ENCODE data around the gene UNC5A. TPM values are rescaled to one million over a fixed set of nuclear protein-coding genes. Genes with fewer than 3 reads are reported as not detected.

UNC5A gene
- polyA plus RNA-seq, 4 donors: 0.15 to 0.63 TPM; not detected in 2

- DNase-seq (no peak), FAIRE-seq (no peak)
- 79 to 90% (median 84%) methylated on average over 28 of the region's 28 CpGs for WGBS, 3 donors
- Histone ChIP-seq H3K27me3 (ENCODE audit: control insufficient read depth in 3 of 3, insufficient read depth in 3 of 3, low read length in 3 of 3) (peaks cover 0 to 8% (median 3%) of the 10 kb centered on the region in 3 donors), H3K4me3 (ENCODE audit: low read depth in 1 of 3, low read length in 3 of 3) (no peak overlapping the region), H3K27ac (ENCODE audit: low read depth in 1 of 3, low read length in 2 of 3) (no peak overlapping the region), H3K9me3 (ENCODE audit: control insufficient read depth in 2 of 2, insufficient read depth in 1 of 2, low read depth in 1 of 2, low read length in 1 of 2) (no peaks in the 10 kb centered on the region), H3K36me3 (ENCODE audit: control insufficient read depth in 3 of 3, insufficient read depth in 2 of 3, low read depth in 1 of 3, low read length in 3 of 3) (no peaks in the 10 kb centered on the region), H3K4me1 (ENCODE audit: control insufficient read depth in 3 of 3, insufficient read depth in 2 of 3, low read depth in 1 of 3, low read length in 2 of 3) (no peaks in the 10 kb centered on the region)
These were observed 70.8 kb downstream of the UNC5A start for GRCh38 chr5:176881021-176881749.

GRCh38 chr5:176881816-176882566, 71.6 kb downstream of the UNC5A start:
- FAIRE-seq (no peak), DNase-seq (no peak)
- Histone ChIP-seq H3K4me3 (ENCODE audit: low read depth in 1 of 3, low read length in 3 of 3) (no peak overlapping the region), H3K27me3 (ENCODE audit: control insufficient read depth in 3 of 3, insufficient read depth in 3 of 3, low read length in 3 of 3) (peaks cover 0 to 5% (median 0%) of the 10 kb centered on the region in 3 donors), H3K9me3 (ENCODE audit: control insufficient read depth in 2 of 2, insufficient read depth in 1 of 2, low read depth in 1 of 2, low read length in 1 of 2) (no peaks in the 10 kb centered on the region), H3K4me1 (ENCODE audit: control insufficient read depth in 3 of 3, insufficient read depth in 2 of 3, low read depth in 1 of 3, low read length in 2 of 3) (no peaks in the 10 kb centered on the region), H3K27ac (ENCODE audit: low read depth in 1 of 3, low read length in 2 of 3) (no peak overlapping the region), H3K36me3 (ENCODE audit: control insufficient read depth in 3 of 3, insufficient read depth in 2 of 3, low read depth in 1 of 3, low read length in 3 of 3) (no peaks in the 10 kb centered on the region)
- WGBS, 3 donors: 85 to 87% (median 85%) methylated on average over 25 of the region's 25 CpGs

GRCh38 chr5:176882567-176882903, 72.2 kb downstream of the UNC5A start:
- Histone ChIP-seq H3K4me1 (ENCODE audit: control insufficient read depth in 3 of 3, insufficient read depth in 2 of 3, low read depth in 1 of 3, low read length in 2 of 3) (no peaks in the 10 kb centered on the region), H3K27ac (ENCODE audit: low read depth in 1 of 3, low read length in 2 of 3) (no peak overlapping the region), H3K9me3 (ENCODE audit: control insufficient read depth in 2 of 2, insufficient read depth in 1 of 2, low read depth in 1 of 2, low read length in 1 of 2) (no peaks in the 10 kb centered on the region), H3K27me3 (ENCODE audit: control insufficient read depth in 3 of 3, insufficient read depth in 3 of 3, low read length in 3 of 3) (peaks cover 0 to 3% (median 0%) of the 10 kb centered on the region in 3 donors), H3K36me3 (ENCODE audit: control insufficient read depth in 3 of 3, insufficient read depth in 2 of 3, low read depth in 1 of 3, low read length in 3 of 3) (no peaks in the 10 kb centered on the region), H3K4me3 (ENCODE audit: low read depth in 1 of 3, low read length in 3 of 3) (no peak overlapping the region)
- 54 to 68% (median 63%) methylated on average over 6 of the region's 6 CpGs for WGBS, 3 donors
- FAIRE-seq: no peak
- no peak for DNase-seq

- no peak for FAIRE-seq
- DNase-seq: no peak
- no peaks in the 10 kb centered on the region for H3K9me3 ChIP-seq (ENCODE audit: control insufficient read depth in 2 of 2, insufficient read depth in 1 of 2, low read depth in 1 of 2, low read length in 1 of 2)
- H3K27me3 ChIP-seq (ENCODE audit: control insufficient read depth in 3 of 3, insufficient read depth in 3 of 3, low read length in 3 of 3): peaks cover 0 to 2% (median 0%) of the 10 kb centered on the region in 3 donors
- no peaks in the 10 kb centered on the region for H3K36me3 ChIP-seq (ENCODE audit: control insufficient read depth in 3 of 3, insufficient read depth in 2 of 3, low read depth in 1 of 3, low read length in 3 of 3)
- no peak overlapping the region for H3K27ac ChIP-seq (ENCODE audit: low read depth in 1 of 3, low read length in 2 of 3)
- H3K4me3 ChIP-seq (ENCODE audit: low read depth in 1 of 3, low read length in 3 of 3): no peak overlapping the region
- WGBS, 3 donors: 85 to 88% (median 88%) methylated on average over 17 of the region's 17 CpGs
- H3K4me1 ChIP-seq (ENCODE audit: control insufficient read depth in 3 of 3, insufficient read depth in 2 of 3, low read depth in 1 of 3, low read length in 2 of 3): no peaks in the 10 kb centered on the region
These were observed 73.6 kb downstream of the UNC5A start for GRCh38 chr5:176883700-176884570.

- Histone ChIP-seq H3K36me3 (ENCODE audit: control insufficient read depth in 3 of 3, insufficient read depth in 2 of 3, low read depth in 1 of 3, low read length in 3 of 3) (no peaks in the 10 kb centered on the region), H3K27ac (ENCODE audit: low read depth in 1 of 3, low read length in 2 of 3) (no peak overlapping the region), H3K4me1 (ENCODE audit: control insufficient read depth in 3 of 3, insufficient read depth in 2 of 3, low read depth in 1 of 3, low read length in 2 of 3) (no peaks in the 10 kb centered on the region), H3K9me3 (ENCODE audit: control insufficient read depth in 2 of 2, insufficient read depth in 1 of 2, low read depth in 1 of 2, low read length in 1 of 2) (no peaks in the 10 kb centered on the region), H3K4me3 (ENCODE audit: low read depth in 1 of 3, low read length in 3 of 3) (no peak overlapping the region), H3K27me3 (ENCODE audit: control insufficient read depth in 3 of 3, insufficient read depth in 3 of 3, low read length in 3 of 3) (peaks cover 0 to 2% (median 0%) of the 10 kb centered on the region in 3 donors)
- FAIRE-seq (no peak), DNase-seq (no peak)
- 52 to 59% (median 58%) methylated on average over 4 of the region's 4 CpGs for WGBS, 3 donors
These were observed 74.2 kb downstream of the UNC5A start for GRCh38 chr5:176884571-176884890.

GRCh38 chr5:176886336-176887251, 76.2 kb downstream of the UNC5A start:
- FAIRE-seq: no peak
- H3K36me3 ChIP-seq (ENCODE audit: control insufficient read depth in 3 of 3, insufficient read depth in 2 of 3, low read depth in 1 of 3, low read length in 3 of 3): no peaks in the 10 kb centered on the region
- 87 to 89% (median 89%) methylated on average over 13 of the region's 13 CpGs for WGBS, 3 donors

GRCh38 chr5:176887252-176887849, 77.0 kb downstream of the UNC5A start:
- DNase-seq (no peak), FAIRE-seq (no peak)
- peaks cover 0 to 3% (median 0%) of the 10 kb centered on the region in 3 donors for H3K27me3 ChIP-seq (ENCODE audit: control insufficient read depth in 3 of 3, insufficient read depth in 3 of 3, low read length in 3 of 3)
- no peaks in the 10 kb centered on the region for H3K36me3 ChIP-seq (ENCODE audit: control insufficient read depth in 3 of 3, insufficient read depth in 2 of 3, low read depth in 1 of 3, low read length in 3 of 3)
- H3K4me3 ChIP-seq (ENCODE audit: low read depth in 1 of 3, low read length in 3 of 3): no peak overlapping the region
- no peak overlapping the region for H3K27ac ChIP-seq (ENCODE audit: low read depth in 1 of 3, low read length in 2 of 3)
- no peaks in the 10 kb centered on the region for H3K9me3 ChIP-seq (ENCODE audit: control insufficient read depth in 2 of 2, insufficient read depth in 1 of 2, low read depth in 1 of 2, low read length in 1 of 2)
- 84 to 87% (median 86%) methylated on average over 28 of the region's 28 CpGs for WGBS, 3 donors
- H3K4me1 ChIP-seq (ENCODE audit: control insufficient read depth in 3 of 3, insufficient read depth in 2 of 3, low read depth in 1 of 3, low read length in 2 of 3): no peaks in the 10 kb centered on the region

More at GRCh38 chr5:176886336-176887251, 76.2 kb downstream of the UNC5A start:
- Histone ChIP-seq H3K27me3 (ENCODE audit: control insufficient read depth in 3 of 3, insufficient read depth in 3 of 3, low read length in 3 of 3) (peaks cover 0 to 2% (median 0%) of the 10 kb centered on the region in 3 donors), H3K4me1 (ENCODE audit: control insufficient read depth in 3 of 3, insufficient read depth in 2 of 3, low read depth in 1 of 3, low read length in 2 of 3) (no peaks in the 10 kb centered on the region), H3K27ac (ENCODE audit: low read depth in 1 of 3, low read length in 2 of 3) (no peak overlapping the region), H3K9me3 (ENCODE audit: control insufficient read depth in 2 of 2, insufficient read depth in 1 of 2, low read depth in 1 of 2, low read length in 1 of 2) (no peaks in the 10 kb centered on the region), H3K4me3 (ENCODE audit: low read depth in 1 of 3, low read length in 3 of 3) (no peak overlapping the region)
- DNase-seq: no peak
